Measurements from ENCODE around the gene CISH. TPM values are rescaled to one million over a fixed set of nuclear protein-coding genes. Genes with fewer than 3 reads are reported as not detected.

The CISH gene
- total and polyA plus RNA-seq, 2 of the 4 experiments (the other 2 are of a cell fraction), result 0.90 to 4.0 TPM

- no peak overlapping the region for H2AFZ ChIP-seq (replicated peaks; ENCODE audit: low read length, poor library complexity)
- dilution Hi-C loops (cut with HindIII; ENCODE audit: low sequenced_read_pairs, unreplicated experiment), result no loop called here
- no peak overlapping the region for H2BK20ac ChIP-seq (ENCODE audit: low read depth, low read length)
- H3K27ac ChIP-seq (ENCODE audit: insufficient read depth, low read length), result no peak overlapping the region
- no peak overlapping the region for H4K5ac ChIP-seq (ENCODE audit: low read depth, low read length)
- no TSS peak for BruUV-seq (replicated peaks)
- H4K91ac ChIP-seq (ENCODE audit: insufficient read depth, low read depth, low read length), result no peak overlapping the region
- TF ChIP-seq FOS (IDR thresholded peaks at IDR 0.05; ENCODE audit: low read depth, low read length) (no peak), MAZ (IDR thresholded peaks at IDR 0.05; ENCODE audit: borderline replicate concordance, low read depth, low read length) (no peak)
- H3K9me1 ChIP-seq (ENCODE audit: insufficient read depth, low read length), result no peaks in the 10 kb centered on the region
- no peaks in the 10 kb centered on the region for H3K79me1 ChIP-seq (ENCODE audit: low read depth in 1 of 2, low read length in 2 of 2)
- DNase-seq (no peak), ATAC-seq (ENCODE audit: low read depth) (no peak)
- in situ Hi-C loops (cut with MboI; ENCODE audit: low sequenced_read_pairs), result no loop called here
- no peak overlapping the region for H3K4me2 ChIP-seq (ENCODE audit: low read depth, low read length)
- intact Hi-C loops (cut with micrococcal nuclease), result no loop called here
- H3K18ac ChIP-seq (ENCODE audit: low read depth, low read length), result no peak overlapping the region
- H3K14ac ChIP-seq (replicated peaks; ENCODE audit: low read depth, low read length), result no peak overlapping the region
- no peak overlapping the region for H3K4ac ChIP-seq (ENCODE audit: low read depth, low read length)
- no peak overlapping the region for H3K9ac ChIP-seq (ENCODE audit: low read depth, low read length)
- no peak overlapping the region for H2BK5ac ChIP-seq (ENCODE audit: low read depth, low read length, poor library complexity, severe bottlenecking)
- H2AK5ac ChIP-seq (ENCODE audit: low read depth, low read length), result no peak overlapping the region
- ChIA-PET CTCF (interaction anchor here (0.6 kb wide), 1 partner anchor 28 kb away, joined by 3 read pairs; no protein-coding TSS in a partner anchor), POLR2A (ENCODE audit: unreplicated experiment) (no interaction called here)
- no peak overlapping the region for H4K8ac ChIP-seq (ENCODE audit: low read depth in 2 of 2, low read length in 2 of 2)
- H3K4me1 ChIP-seq (ENCODE audit: control insufficient read depth, insufficient read depth, low read length), result no peaks in the 10 kb centered on the region; the same call in 1 of the 2 replicates
- no peak overlapping the region for H3K56ac ChIP-seq (ENCODE audit: extremely low read depth, insufficient read depth, low read length)
- no peak overlapping the region for H2AK9ac ChIP-seq (replicated peaks; ENCODE audit: low read depth, low read length, poor library complexity)
- H3K36me3 ChIP-seq (ENCODE audit: control insufficient read depth, insufficient read depth, low read length), result peaks cover 12% of the 10 kb centered on the region; the same call in 1 of the 2 replicates
- no peaks in the 10 kb centered on the region for H4K20me1 ChIP-seq (ENCODE audit: insufficient read depth, low read length)
- H3K4me3 ChIP-seq (ENCODE audit: insufficient read depth, low read depth, low read length), result no peak overlapping the region
- H3K27me3 ChIP-seq (ENCODE audit: control insufficient read depth, insufficient read depth, low read length), result no peaks in the 10 kb centered on the region
- H3K23ac ChIP-seq (ENCODE audit: low read depth, low read length), result no peak overlapping the region
- H2BK120ac ChIP-seq (ENCODE audit: low read depth, low read length), result no peak overlapping the region
- H2BK15ac ChIP-seq (ENCODE audit: low read depth, low read length), result no peak overlapping the region
- WGBS, 2 experiments (ENCODE audit: extremely low coverage in 2 of 2, insufficient read length in 1 of 2), result 93% methylated on average over 2 of the region's 6 CpGs; no CpG with 5 or more reads in 1 of the 2 experiments
- H3K9me3 ChIP-seq (ENCODE audit: control insufficient read depth, insufficient read depth, low read length), result no peaks in the 10 kb centered on the region
Observed at GRCh38 chr3:50585919-50586762, 25.4 kb downstream of the CISH start.
